Kidney (tissue), 14 donors: Measurements from ENCODE around the gene ACYP1. TPM values are rescaled to one million over a fixed set of nuclear protein-coding genes. Genes with fewer than 3 reads are reported as not detected.

Source experiments
- DNase-seq, 5 donors: peaks; one replicate each; pipeline ENCODE4 v3.0.0-alpha.2; 2013 to 2020
- FAIRE-seq: peaks from 2 replicates; lab custom pipeline; 2012; peaks lifted over from hg19 to GRCh38; lab: Jason Lieb, UNC
- H3K27ac ChIP-seq, 2 donors: one replicate each; pipeline ENCODE4 v1.7.0; 2013; ENCODE audit warnings: low read depth in 2 of 2, low read length in 2 of 2, inconsistent platforms in 1 of 2
- H3K27me3 ChIP-seq: one replicate; pipeline ENCODE4 v1.7.1; 2013; ENCODE audit warnings: low read length, inconsistent platforms; ENCODE audit not compliant: control insufficient read depth, insufficient read depth
- H3K36me3 ChIP-seq, 3 donors: one replicate each; pipeline versions ENCODE4 v1.7.0 to v1.7.1; 2013; ENCODE audit warnings: low read length in 3 of 3, control low read depth in 1 of 3, inconsistent platforms in 1 of 3; ENCODE audit not compliant: insufficient read depth in 3 of 3, control insufficient read depth in 2 of 3
- H3K4me1 ChIP-seq, 3 donors: one replicate each; pipeline versions ENCODE4 v1.7.0 to v1.7.1; 2013; ENCODE audit warnings: low read length in 3 of 3, inconsistent platforms in 1 of 3, low read depth in 1 of 3; ENCODE audit not compliant: control insufficient read depth in 2 of 3, insufficient read depth in 2 of 3
- H3K4me3 ChIP-seq, 3 donors: one replicate each; pipeline versions ENCODE4 v1.7.0 to v1.8.1; 2013; ENCODE audit warnings: low read length in 3 of 3, control low read depth in 1 of 3, inconsistent platforms in 1 of 3
- H3K9ac ChIP-seq, 3 donors: one replicate each; pipeline versions ENCODE4 v1.7.0 to v1.7.1; 2013; ENCODE audit warnings: low read length in 3 of 3, control low read depth in 1 of 3, inconsistent platforms in 1 of 3
- H3K9me3 ChIP-seq, 3 donors: one replicate each; pipeline versions ENCODE4 v1.7.0 to v1.7.1; 2013; ENCODE audit warnings: low read length in 3 of 3, control low read depth in 1 of 3, inconsistent platforms in 1 of 3; ENCODE audit not compliant: control insufficient read depth in 2 of 3, insufficient read depth in 1 of 3
- intact Hi-C: fragments of 100-400 bp; cut with DNase I; formaldehyde crosslinking; loops from one replicate; pipeline ENCODE4 v1.11.1; 2022
- polyA plus RNA-seq: library from polyadenylated mRNA; stranded (reverse); fragments of 350-450 nt; fragmentation: Illumina TruSeq; extraction: RNeasy Lipid Tissue Mini Kit (QIAGEN cat#74804); gene quantifications from one replicate; pipeline ENCODE4 v1.2.3, GENCODE V29; 2014; ENCODE audit warnings: low read depth, low replicate concordance; ENCODE audit not compliant: insufficient read depth
- total RNA-seq: library from RNA; stranded (reverse); fragmentation: NEBNext Ultra II Directional; extraction: Animal tissue kit (Norgen Biotek cat#: 25700); gene quantifications from one replicate; pipeline ENCODE4 v1.2.1, GENCODE V29; 2021
- TF ChIP-seq, protein P1 (sequence below): IDR thresholded peaks from 3 replicates; pipeline ENCODE4 v1.5.1; 2012; ENCODE audit warnings: mild to moderate bottlenecking, moderate library complexity, borderline replicate concordance; ENCODE audit not compliant: insufficient read depth; ENCODE audit errors: extremely low read depth
- donor health status: control.
- donor health status: control.
- donor health status: control.
- donor health status: control.
- donor health status: control.
- donor health status: DM: yes; HTN: yes; CAD: no.
- donor health status: Normal renal cell carcinoma (clear cell type).

ACYP1 gene
- total and polyA plus RNA-seq, 2 donors from 2014 or later: 16.8 to 20.6 TPM

- Histone ChIP-seq H3K9ac (no peak overlapping the region), H3K4me1 (peaks cover 0 to 15% (median 3%) of the 10 kb centered on the region in 3 donors), H3K36me3 (no peaks in the 10 kb centered on the region), H3K9me3 (no peaks in the 10 kb centered on the region), H3K27me3 (no peaks in the 10 kb centered on the region), H3K4me3 (no peak overlapping the region), H3K27ac (no peak overlapping the region)
- FAIRE-seq (no peak), DNase-seq (no peak)
- TF ChIP-seq, protein P1, sequence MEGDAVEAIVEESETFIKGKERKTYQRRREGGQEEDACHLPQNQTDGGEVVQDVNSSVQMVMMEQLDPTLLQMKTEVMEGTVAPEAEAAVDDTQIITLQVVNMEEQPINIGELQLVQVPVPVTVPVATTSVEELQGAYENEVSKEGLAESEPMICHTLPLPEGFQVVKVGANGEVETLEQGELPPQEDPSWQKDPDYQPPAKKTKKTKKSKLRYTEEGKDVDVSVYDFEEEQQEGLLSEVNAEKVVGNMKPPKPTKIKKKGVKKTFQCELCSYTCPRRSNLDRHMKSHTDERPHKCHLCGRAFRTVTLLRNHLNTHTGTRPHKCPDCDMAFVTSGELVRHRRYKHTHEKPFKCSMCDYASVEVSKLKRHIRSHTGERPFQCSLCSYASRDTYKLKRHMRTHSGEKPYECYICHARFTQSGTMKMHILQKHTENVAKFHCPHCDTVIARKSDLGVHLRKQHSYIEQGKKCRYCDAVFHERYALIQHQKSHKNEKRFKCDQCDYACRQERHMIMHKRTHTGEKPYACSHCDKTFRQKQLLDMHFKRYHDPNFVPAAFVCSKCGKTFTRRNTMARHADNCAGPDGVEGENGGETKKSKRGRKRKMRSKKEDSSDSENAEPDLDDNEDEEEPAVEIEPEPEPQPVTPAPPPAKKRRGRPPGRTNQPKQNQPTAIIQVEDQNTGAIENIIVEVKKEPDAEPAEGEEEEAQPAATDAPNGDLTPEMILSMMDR: no peak
- intact Hi-C loops: no loop called here
These were observed 14.7 kb downstream of the ACYP1 start for GRCh38 chr14:75049136-75049535.

DNA sequence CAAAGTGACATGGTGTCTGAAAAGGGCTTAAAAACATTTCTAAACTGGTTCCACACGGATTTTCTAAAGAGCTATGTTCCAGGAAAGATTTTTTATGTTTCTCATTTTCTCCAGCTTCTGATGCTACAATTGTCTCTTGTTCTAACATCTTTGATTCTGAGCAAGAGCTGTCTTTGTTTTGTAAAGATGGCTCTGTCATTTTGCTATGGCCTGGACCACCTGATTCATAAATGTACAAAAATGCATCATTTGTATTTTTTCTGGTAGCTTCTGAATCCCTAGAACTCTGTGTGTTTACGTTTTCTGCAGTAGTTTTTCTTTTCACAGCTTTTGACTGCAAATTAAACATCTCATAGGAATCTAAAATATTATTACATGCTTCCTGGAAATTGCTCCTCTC lies 15.7 kb downstream of the ACYP1 start:
- Histone ChIP-seq H3K4me1 (peaks cover 0 to 16% (median 3%) of the 10 kb centered on the region in 3 donors), H3K9me3 (no peaks in the 10 kb centered on the region), H3K9ac (no peak overlapping the region), H3K4me3 (no peak overlapping the region), H3K27ac (no peak overlapping the region), H3K36me3 (no peaks in the 10 kb centered on the region), H3K27me3 (no peaks in the 10 kb centered on the region)
- TF ChIP-seq, protein P1: no peak
- intact Hi-C loops: no loop called here
- DNase-seq (no peak), FAIRE-seq (no peak)

DNA sequence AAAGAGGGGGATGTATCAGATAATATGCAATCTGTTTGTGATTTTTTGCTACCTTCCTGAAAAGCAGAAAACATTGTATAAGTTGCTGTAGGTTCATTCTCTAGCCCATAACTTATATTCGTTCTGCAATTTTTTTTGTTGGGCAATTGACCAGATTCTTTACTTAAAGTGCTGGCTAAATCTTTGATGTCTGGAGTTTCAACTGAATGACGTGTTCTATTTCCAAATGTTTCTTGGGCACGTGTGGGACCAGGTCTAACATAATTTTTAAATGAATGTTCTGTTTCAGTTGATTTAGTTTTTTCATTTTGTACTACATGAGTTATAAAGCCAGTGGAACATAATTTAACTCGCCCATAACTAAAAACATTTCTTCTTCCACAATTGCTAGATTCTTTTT lies 16.3 kb downstream of the ACYP1 start:
- no peak for FAIRE-seq
- TF ChIP-seq, protein P1: no peak
- peaks cover 0 to 17% (median 3%) of the 10 kb centered on the region in 3 donors for H3K4me1 ChIP-seq
- H3K4me3 ChIP-seq: no peak overlapping the region
- no peak overlapping the region for H3K9ac ChIP-seq
- no peaks in the 10 kb centered on the region for H3K9me3 ChIP-seq
- no peak overlapping the region for H3K27ac ChIP-seq
- intact Hi-C loops: no loop called here
- H3K27me3 ChIP-seq: no peaks in the 10 kb centered on the region
- DNase-seq: no peak
- no peaks in the 10 kb centered on the region for H3K36me3 ChIP-seq

GRCh38 chr14:75046899-75047298 lies 16.9 kb downstream of the ACYP1 start:
- intact Hi-C loops: no loop called here
- FAIRE-seq (no peak), DNase-seq (no peak)
- Histone ChIP-seq H3K27me3 (no peaks in the 10 kb centered on the region), H3K27ac (no peak overlapping the region), H3K4me3 (no peak overlapping the region), H3K9ac (no peak overlapping the region), H3K4me1 (peaks cover 0 to 22% (median 7%) of the 10 kb centered on the region in 3 donors), H3K36me3 (no peaks in the 10 kb centered on the region), H3K9me3 (no peaks in the 10 kb centered on the region)
- TF ChIP-seq, protein P1: no peak
